Measurements from ENCODE around the gene TBC1D1. TPM values are rescaled to one million over a fixed set of nuclear protein-coding genes. Genes with fewer than 3 reads are reported as not detected.

Gene TBC1D1
- total RNA-seq, 1 donor from 2014 or later, result 131 TPM

GRCh38 chr4:38155589-38156294 lies 264.9 kb downstream of the TBC1D1 start:
- ATAC-seq (peak; percentile 15), DNase-seq (ENCODE audit: missing footprints) (no peak)
- intact Hi-C loops (cut with DNase I), result no loop called here

GRCh38 chr4:38157592-38157991 lies 266.7 kb downstream of the TBC1D1 start:
- no peak for ATAC-seq
- intact Hi-C loops (cut with DNase I), result no loop called here
- no peak for DNase-seq (ENCODE audit: missing footprints)

GRCh38 chr4:38160487-38161207 lies 269.8 kb downstream of the TBC1D1 start:
- ATAC-seq (peak; percentile 59), DNase-seq (ENCODE audit: missing footprints) (no peak)
- intact Hi-C loops (cut with DNase I), result no loop called here

- intact Hi-C loops (cut with DNase I), result no loop called here
- ATAC-seq (peak; percentile 11), DNase-seq (ENCODE audit: missing footprints) (no peak)
These were observed 270.6 kb downstream of the TBC1D1 start for GRCh38 chr4:38161208-38162113.

- intact Hi-C loops (cut with DNase I), result no loop called here
- ATAC-seq, result no peak
- DNase-seq (ENCODE audit: missing footprints), result no peak
These were observed 271.4 kb downstream of the TBC1D1 start for GRCh38 chr4:38162240-38162784.

GRCh38 chr4:38163216-38164006 lies 272.5 kb downstream of the TBC1D1 start:
- intact Hi-C loops (cut with DNase I), result no loop called here
- no peak for ATAC-seq
- DNase-seq (ENCODE audit: missing footprints), result no peak

GRCh38 chr4:38164346-38164745 lies 273.5 kb downstream of the TBC1D1 start:
- ATAC-seq (no peak), DNase-seq (ENCODE audit: missing footprints) (no peak)
- intact Hi-C loops (cut with DNase I), result no loop called here

GRCh38 chr4:38166082-38166481 lies 275.2 kb downstream of the TBC1D1 start:
- intact Hi-C loops (cut with DNase I), result no loop called here
- no peak for ATAC-seq
- no peak for DNase-seq (ENCODE audit: missing footprints)

- no peak for ATAC-seq
- intact Hi-C loops (cut with DNase I), result no loop called here
- no peak for DNase-seq (ENCODE audit: missing footprints)
These were observed 275.9 kb downstream of the TBC1D1 start for GRCh38 chr4:38166768-38167167.

- DNase-seq (ENCODE audit: missing footprints), result no peak
- intact Hi-C loops (cut with DNase I), result no loop called here
- ATAC-seq, result no peak
These were observed 277.1 kb downstream of the TBC1D1 start for GRCh38 chr4:38167973-38168372.

- intact Hi-C loops (cut with DNase I), result no loop called here
- ATAC-seq (no peak), DNase-seq (ENCODE audit: missing footprints) (no peak)
These were observed 278.6 kb downstream of the TBC1D1 start for GRCh38 chr4:38169524-38169923.

GRCh38 chr4:38170338-38171169 lies 279.7 kb downstream of the TBC1D1 start:
- ATAC-seq, result no peak
- DNase-seq (ENCODE audit: missing footprints), result no peak
- intact Hi-C loops (cut with DNase I), result no loop called here

- intact Hi-C loops (cut with DNase I), result no loop called here
- DNase-seq (ENCODE audit: missing footprints) (no peak), ATAC-seq (no peak)
These were observed 281.2 kb downstream of the TBC1D1 start for GRCh38 chr4:38172078-38172477.

GRCh38 chr4:38173935-38174518 lies 283.1 kb downstream of the TBC1D1 start:
- no peak for ATAC-seq
- DNase-seq (ENCODE audit: missing footprints), result no peak
- intact Hi-C loops (cut with DNase I), result no loop called here

- ATAC-seq (peak; percentile 48), DNase-seq (ENCODE audit: missing footprints) (no peak)
- intact Hi-C loops (cut with DNase I), result loop anchor here (5.0 kb wide), 2 partner anchors 112 to 608 kb away; partner anchors contain the start of gene TLR10
These were observed 283.9 kb downstream of the TBC1D1 start for GRCh38 chr4:38174801-38175200.

- no peak for ATAC-seq
- intact Hi-C loops (cut with DNase I), result loop anchor here (5.0 kb wide), 2 partner anchors 114 to 606 kb away; partner anchors contain the start of gene TLR10
- DNase-seq (ENCODE audit: missing footprints), result no peak
These were observed 285.3 kb downstream of the TBC1D1 start for GRCh38 chr4:38176165-38176564.

- ATAC-seq (peak; percentile 25), DNase-seq (ENCODE audit: missing footprints) (no peak)
- intact Hi-C loops (cut with DNase I), result loop anchor here (5.0 kb wide), 2 partner anchors 115 to 605 kb away; partner anchors contain the start of gene TLR10
These were observed 286.2 kb downstream of the TBC1D1 start for GRCh38 chr4:38177035-38177546.
